HepG2 (cell line): ENCODE results near the gene RAB22A. TPM values are rescaled to one million over a fixed set of nuclear protein-coding genes. Genes with fewer than 3 reads are reported as not detected.

Source experiments
- ARNT2 ChIP-seq: sonication (generic); formaldehyde crosslinking; IDR thresholded peaks from 2 replicates; pipeline ENCODE4 v1.8.0; 2022; ENCODE audit warnings: mild to moderate bottlenecking, low read depth, missing genetic modification reagents, moderate library complexity
- ERF ChIP-seq: IDR thresholded peaks from 2 replicates; pipeline ENCODE4 v1.6.1; 2018; ENCODE audit warnings: missing biosample characterization, missing genetic modification reagents
- GABPA ChIP-seq, 2 experiments: IDR thresholded peaks; 2 replicates each; pipeline ENCODE4 v1.6.1; 2011 to 2016; ENCODE audit warnings: low read depth in 2 of 2, low read length in 1 of 2, missing biosample characterization in 1 of 2, missing genetic modification characterization in 1 of 2
- HBP1 ChIP-seq: IDR thresholded peaks from 2 replicates; pipeline ENCODE4 v1.6.1; 2016; ENCODE audit warnings: low read depth, control low read depth
- HNF4A ChIP-seq: sonication (generic); formaldehyde crosslinking; IDR thresholded peaks from 2 replicates; pipeline ENCODE4 v1.4.0; 2020; ENCODE audit warnings: missing genetic modification reagents
- JUN ChIP-seq: sonication (generic); formaldehyde crosslinking; IDR thresholded peaks from 2 replicates; pipeline ENCODE4 v1.4.0; 2020; ENCODE audit warnings: mild to moderate bottlenecking, missing genetic modification reagents
- MLX ChIP-seq: IDR thresholded peaks from 2 replicates; pipeline ENCODE4 v1.6.1; 2016
- MXD1 ChIP-seq: sonication (generic); formaldehyde crosslinking; IDR thresholded peaks from 2 replicates; pipeline ENCODE4 v1.4.0; 2020; ENCODE audit warnings: mild to moderate bottlenecking, missing genetic modification reagents
- RAD21 ChIP-seq: fragments of 450-650 bp; formaldehyde crosslinking; IDR thresholded peaks from 2 replicates; pipeline ENCODE4 v1.5.0; 2020; ENCODE audit warnings: mild to moderate bottlenecking
- SOX6 ChIP-seq, 2 experiments: fragments of 450-650 bp in 1 of 2; sonication (generic) in 1 of 2; formaldehyde crosslinking in 1 of 2; IDR thresholded peaks; 2 replicates each; pipeline versions ENCODE4 v1.4.0 to v1.6.1; 2017 to 2020; ENCODE audit warnings: antibody characterized with exemption in 1 of 2, mild to moderate bottlenecking in 1 of 2, missing genetic modification reagents in 1 of 2
- SP140L ChIP-seq: sonication (generic); formaldehyde crosslinking; IDR thresholded peaks from 2 replicates; pipeline ENCODE4 v1.4.0; 2020; ENCODE audit warnings: missing genetic modification reagents, borderline replicate concordance
- TFDP1 ChIP-seq: IDR thresholded peaks from 2 replicates; pipeline ENCODE4 v1.6.1; 2016; ENCODE audit warnings: missing compliant biosample characterization, missing genetic modification reagents, borderline replicate concordance
- ZBTB4 ChIP-seq: sonication (generic); formaldehyde crosslinking; IDR thresholded peaks from 2 replicates; pipeline ENCODE4 v1.4.0; 2020; ENCODE audit warnings: missing genetic modification reagents, mild to moderate bottlenecking, borderline replicate concordance
- ZFP62 ChIP-seq: sonication (generic); formaldehyde crosslinking; IDR thresholded peaks from 2 replicates; pipeline ENCODE4 v1.4.0; 2020; ENCODE audit warnings: missing genetic modification reagents
- ZNF232 ChIP-seq: sonication (generic); formaldehyde crosslinking; IDR thresholded peaks from 2 replicates; pipeline ENCODE4 v1.4.0; 2020; ENCODE audit warnings: missing genetic modification reagents, borderline replicate concordance
- ZNF24 ChIP-seq: fragments of 450-650 bp; IDR thresholded peaks from 2 replicates; pipeline ENCODE4 v1.6.1; 2017; ENCODE audit warnings: antibody characterized with exemption, mild to moderate bottlenecking
- ZNF329 ChIP-seq: sonication (generic); formaldehyde crosslinking; IDR thresholded peaks from 2 replicates; pipeline ENCODE4 v1.9.0; 2021; ENCODE audit warnings: low read depth, mild to moderate bottlenecking, missing genetic modification reagents
- ZNF556 ChIP-seq: sonication (generic); formaldehyde crosslinking; IDR thresholded peaks from 2 replicates; pipeline ENCODE4 v1.4.0; 2020; ENCODE audit warnings: mild to moderate bottlenecking, missing genetic modification reagents, borderline replicate concordance
- ZNF597 ChIP-seq: sonication (generic); formaldehyde crosslinking; IDR thresholded peaks from 2 replicates; pipeline ENCODE4 v1.5.0; 2020; ENCODE audit warnings: missing genetic modification reagents
- ZNF652 ChIP-seq: IDR thresholded peaks from 2 replicates; pipeline ENCODE4 v1.6.1; 2016; ENCODE audit warnings: low read depth, borderline replicate concordance
- polyA plus RNA-seq, 8 experiments: library from polyadenylated mRNA; depleted of rRNA in 3 of 8; stranded (reverse) in 7 of 8; unstranded in 1 of 8; fragments of >200 nt; fragmentation: Illumina TruSeq in 4 of 8; extraction: Trizol in 4 of 8; gene quantifications; 2 replicates each; pipeline versions ENCODE4 v1.2.1 to v1.2.3, GENCODE V29; 2011 to 2016; ENCODE audit warnings: low read depth in 4 of 8, missing spikeins in 1 of 8, mixed read lengths in 1 of 8; ENCODE audit not compliant: insufficient read depth in 1 of 8
- total RNA-seq, 5 experiments: library from RNA; depleted of rRNA; stranded (reverse); fragments of >200 nt; fragmentation: Illumina TruSeq; extraction: Trizol; gene quantifications; 2 replicates each; pipeline ENCODE4 v1.2.3, GENCODE V29; 2016; ENCODE audit warnings: low read depth in 1 of 5

RAB22A gene
- total and polyA plus RNA-seq, 2 of the 13 experiments (the other 11 are each of a cell fraction or from before 2014, with no cell fraction given), result 10.7 to 11.2 TPM

- TF ChIP-seq MXD1 (CRISPR knock-in tag) (peak; percentile 78; the same call in 1 of the 2 replicates), ARNT2 (CRISPR knock-in tag) (peak; percentile 58; the same call in 1 of the 2 replicates), JUN (CRISPR knock-in tag) (no peak), RAD21 (peak; percentile 74), GABPA (IDR thresholded peaks at IDR 0.05; ENCODE audit: low read depth, low read length) (no peak), GABPA (CRISPR knock-in tag; IDR thresholded peaks at IDR 0.05; ENCODE audit: low read depth) (no peak), HBP1 (CRISPR knock-in tag) (no peak), ZNF329 (peak; percentile 82), ERF (CRISPR knock-in tag) (peak; percentile 71; the same call in 1 of the 2 replicates), ZNF556 (CRISPR knock-in tag) (no peak), ZNF24 (0 out of 2 replicates have a peak, but pooled peaks have one; percentile 29), TFDP1 (CRISPR knock-in tag) (no peak; the same call in 1 of the 2 replicates), HNF4A (CRISPR knock-in tag) (no peak), ZNF232 (no peak), SP140L (CRISPR knock-in tag) (no peak), ZFP62 (no peak), ZBTB4 (CRISPR knock-in tag) (no peak), SOX6 (IDR thresholded peaks at IDR 0.05) (no peak), SOX6 (CRISPR knock-in tag; IDR thresholded peaks at IDR 0.05) (no peak), ZNF597 (0 out of 2 replicates have a peak, but pooled peaks have one; percentile 60), MLX (CRISPR knock-in tag) (no peak), ZNF652 (no peak)
Observed at GRCh38 chr20:58309591-58310290, at the start of gene RAB22A (continued).
